Mesenchymal stem cell (in vitro differentiated cells and primary cell): Measurements from ENCODE around the gene TOP1.
A peak's percentile ranks its signal among the peaks of the same experiment; 100 is the strongest.

Source experiments
- DNase-seq: peaks from one replicate; pipeline ENCODE4 v3.0.0-alpha.2; 2013
- H2AFZ ChIP-seq: one replicate; pipeline ENCODE4 v1.6.1; 2013; ENCODE audit warnings: low read depth, mild to moderate bottlenecking, control low read depth, inconsistent platforms, low read length, moderate library complexity
- H2AK5ac ChIP-seq: 2 replicates; pipeline ENCODE4 v1.6.1; 2013; ENCODE audit warnings: low read length, moderate library complexity, mild to moderate bottlenecking, inconsistent platforms; ENCODE audit not compliant: severe bottlenecking
- H2BK120ac ChIP-seq: one replicate; pipeline ENCODE4 v1.6.1; 2013; ENCODE audit warnings: low read depth, mild to moderate bottlenecking, inconsistent platforms, low read length, moderate library complexity
- H2BK12ac ChIP-seq, 2 experiments: one replicate each; pipeline ENCODE4 v1.6.1; 2013; ENCODE audit warnings: inconsistent platforms in 2 of 2, low read length in 2 of 2, mild to moderate bottlenecking in 2 of 2, moderate library complexity in 2 of 2, control low read depth in 1 of 2
- H2BK15ac ChIP-seq: one replicate; pipeline ENCODE4 v1.6.1; 2013; ENCODE audit warnings: mild to moderate bottlenecking, low read depth, inconsistent platforms; ENCODE audit not compliant: poor library complexity, severe bottlenecking
- H2BK5ac ChIP-seq: 2 replicates; pipeline ENCODE4 v1.6.1; 2013; ENCODE audit warnings: low read depth, mild to moderate bottlenecking, low read length, control low read depth, inconsistent platforms; ENCODE audit not compliant: poor library complexity, severe bottlenecking
- H3K14ac ChIP-seq, 2 experiments: one replicate each; pipeline ENCODE4 v1.6.1; 2013; ENCODE audit warnings: inconsistent platforms in 2 of 2, low read length in 2 of 2, control low read depth in 1 of 2, mild to moderate bottlenecking in 1 of 2, moderate library complexity in 1 of 2
- H3K18ac ChIP-seq, 2 experiments: one replicate each; pipeline ENCODE4 v1.6.1; 2013; ENCODE audit warnings: inconsistent platforms in 2 of 2, low read length in 2 of 2, control low read depth in 1 of 2, low read depth in 1 of 2, mild to moderate bottlenecking in 1 of 2
- H3K23ac ChIP-seq, 2 experiments: one replicate each; pipeline ENCODE4 v1.6.1; 2013; ENCODE audit warnings: inconsistent platforms in 2 of 2, low read length in 2 of 2, mild to moderate bottlenecking in 2 of 2, moderate library complexity in 2 of 2, control low read depth in 1 of 2
- H3K27ac ChIP-seq: 2 replicates; pipeline ENCODE4 v1.5.1; 2013; ENCODE audit warnings: mild to moderate bottlenecking, moderate library complexity, low read length, control low read depth, inconsistent platforms; ENCODE audit not compliant: poor library complexity, severe bottlenecking
- H3K27me3 ChIP-seq, 2 experiments: 2 replicates each; pipeline versions ENCODE4 v1.6.1 to v1.7.0; 2013; ENCODE audit warnings: low read length in 2 of 2, mild to moderate bottlenecking in 2 of 2, moderate library complexity in 2 of 2, control low read depth in 1 of 2, inconsistent platforms in 1 of 2; ENCODE audit not compliant: control insufficient read depth in 1 of 2, insufficient read depth in 1 of 2
- H3K36me3 ChIP-seq, 2 experiments: 2 replicates each; pipeline versions ENCODE4 v1.6.1 to v1.7.0; 2013; ENCODE audit warnings: low read length in 2 of 2, control low read depth in 1 of 2, inconsistent platforms in 1 of 2, low read depth in 1 of 2, mild to moderate bottlenecking in 1 of 2; ENCODE audit not compliant: insufficient read depth in 2 of 2, control insufficient read depth in 1 of 2
- H3K4ac ChIP-seq, 2 experiments: one replicate each; pipeline ENCODE4 v1.6.1; 2013; ENCODE audit warnings: inconsistent platforms in 2 of 2, low read length in 2 of 2, mild to moderate bottlenecking in 2 of 2, moderate library complexity in 2 of 2, control low read depth in 1 of 2, low read depth in 1 of 2
- H3K4me1 ChIP-seq: 2 replicates; pipeline ENCODE4 v1.6.1; 2013; ENCODE audit warnings: low read depth, low read length, control low read depth; ENCODE audit not compliant: control insufficient read depth, insufficient read depth
- H3K4me2 ChIP-seq: 2 replicates; pipeline ENCODE4 v1.6.1; 2013; ENCODE audit warnings: low read length, mild to moderate bottlenecking, inconsistent platforms; ENCODE audit not compliant: poor library complexity, severe bottlenecking
- H3K4me3 ChIP-seq, 2 experiments: 2 replicates each; pipeline versions ENCODE4 v1.5.1 to v1.7.0; 2013; ENCODE audit warnings: low read length in 2 of 2, mild to moderate bottlenecking in 2 of 2, control low read depth in 1 of 2, low read depth in 1 of 2; ENCODE audit not compliant: insufficient read depth in 1 of 2
- H3K79me1 ChIP-seq: replicated peaks from 2 replicates; pipeline ENCODE4 v1.6.1; 2013; ENCODE audit warnings: mild to moderate bottlenecking, control low read depth, low read length, inconsistent platforms; ENCODE audit not compliant: poor library complexity, severe bottlenecking
- H3K9ac ChIP-seq: 2 replicates; pipeline ENCODE4 v1.7.0; 2013; ENCODE audit warnings: mild to moderate bottlenecking, low read length, moderate library complexity
- H3K9me3 ChIP-seq: 2 replicates; pipeline ENCODE4 v1.7.0; 2013; ENCODE audit warnings: mild to moderate bottlenecking, low read length; ENCODE audit not compliant: control insufficient read depth
- H4K8ac ChIP-seq: one replicate; pipeline ENCODE4 v1.6.1; 2013; ENCODE audit warnings: inconsistent platforms, mild to moderate bottlenecking, low read length, moderate library complexity
- H4K91ac ChIP-seq: one replicate; pipeline ENCODE4 v1.6.1; 2013; ENCODE audit warnings: mild to moderate bottlenecking, low read length, inconsistent platforms
- WGBS: methylation state at CpG from one replicate; pipeline ENCODE4 v1.1.7; 2013; ENCODE audit warnings: mixed read lengths; 5-methylcytosine and 5-hydroxymethylcytosine counted together

The TOP1 gene

DNA sequence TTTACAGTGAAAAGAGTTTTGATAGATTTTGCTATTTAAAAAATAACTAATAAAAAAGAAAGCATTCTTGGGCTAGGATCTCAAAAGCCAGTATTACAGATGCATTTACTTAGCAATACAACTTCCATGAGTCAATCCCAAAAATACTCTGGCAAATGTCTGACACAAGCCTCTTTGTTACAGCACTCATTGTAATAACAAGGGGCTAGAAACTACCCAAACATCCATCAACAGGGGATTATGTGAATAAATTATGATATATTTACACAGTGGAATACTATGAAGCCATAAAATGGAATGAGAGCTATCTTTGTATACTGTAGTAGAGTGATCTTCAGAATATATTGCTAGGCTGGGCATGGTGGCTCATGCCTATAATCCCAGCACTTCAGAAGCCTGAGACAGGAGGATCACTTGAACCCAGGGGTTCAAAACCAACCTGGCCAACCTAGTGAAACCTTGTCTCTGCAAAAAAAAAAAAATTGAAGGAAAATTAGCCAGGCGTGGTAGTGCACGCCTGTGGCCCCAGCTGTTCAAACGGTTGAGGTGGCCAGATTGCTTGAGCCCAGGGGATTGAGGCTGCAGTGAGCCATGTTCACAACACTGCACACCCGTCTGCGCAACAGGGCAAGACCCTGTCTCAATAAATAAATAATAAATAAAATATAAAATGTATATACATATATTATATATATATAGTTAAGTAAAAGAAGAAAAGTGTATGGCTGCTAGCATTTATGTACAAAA, 34.7 kb upstream of the TOP1 start:
- Histone ChIP-seq H2BK15ac (no peak overlapping the region), H3K18ac (no peak overlapping the region), H3K23ac (no peak overlapping the region), H3K4me2 (no peak overlapping the region), H2BK12ac (no peak overlapping the region), H3K4me3 (no peak overlapping the region), H4K91ac (no peak overlapping the region), H3K9ac (no peak overlapping the region), H3K14ac (no peak overlapping the region), H3K4ac (no peak overlapping the region), H2AFZ (no peak overlapping the region), H3K27ac (no peak overlapping the region), H3K9me3 (no peaks in the 10 kb centered on the region), H2AK5ac (no peak overlapping the region), H4K8ac (no peak overlapping the region), H3K27me3 (no peaks in the 10 kb centered on the region), H3K4me1 (peaks cover 8% of the 10 kb centered on the region), H3K36me3 (no peaks in the 10 kb centered on the region), H2BK120ac (no peak overlapping the region), H2BK5ac (no peak overlapping the region), H3K79me1 (peaks cover 5% of the 10 kb centered on the region)
- DNase-seq: no peak
- 96% methylated on average over 3 of the region's 5 CpGs for WGBS

- H3K27me3 ChIP-seq: no peaks in the 10 kb centered on the region
- H3K79me1 ChIP-seq: peaks cover 4% of the 10 kb centered on the region
- H2BK5ac ChIP-seq: no peak overlapping the region
- H2AK5ac ChIP-seq: no peak overlapping the region
- H3K14ac ChIP-seq: no peak overlapping the region
- no peak overlapping the region for H3K27ac ChIP-seq
- no peak overlapping the region for H4K8ac ChIP-seq
- WGBS: no CpG with 5 or more reads among the region's 1 CpG
- H2BK15ac ChIP-seq: no peak overlapping the region
- H2BK120ac ChIP-seq: no peak overlapping the region
- no peak overlapping the region for H4K91ac ChIP-seq
- no peak overlapping the region for H2AFZ ChIP-seq
- H3K18ac ChIP-seq: no peak overlapping the region
- peaks cover 3% of the 10 kb centered on the region for H3K4me1 ChIP-seq
- no peak overlapping the region for H3K4me3 ChIP-seq
- no peak overlapping the region for H3K23ac ChIP-seq
- H2BK12ac ChIP-seq: no peak overlapping the region
- no peak overlapping the region for H3K4me2 ChIP-seq
- no peak overlapping the region for H3K4ac ChIP-seq
- H3K9me3 ChIP-seq: no peaks in the 10 kb centered on the region
- no peaks in the 10 kb centered on the region for H3K36me3 ChIP-seq
- DNase-seq: no peak
- H3K9ac ChIP-seq: no peak overlapping the region
Measured at GRCh38 chr20:40996326-40996725, 32.3 kb upstream of the TOP1 start.

DNA sequence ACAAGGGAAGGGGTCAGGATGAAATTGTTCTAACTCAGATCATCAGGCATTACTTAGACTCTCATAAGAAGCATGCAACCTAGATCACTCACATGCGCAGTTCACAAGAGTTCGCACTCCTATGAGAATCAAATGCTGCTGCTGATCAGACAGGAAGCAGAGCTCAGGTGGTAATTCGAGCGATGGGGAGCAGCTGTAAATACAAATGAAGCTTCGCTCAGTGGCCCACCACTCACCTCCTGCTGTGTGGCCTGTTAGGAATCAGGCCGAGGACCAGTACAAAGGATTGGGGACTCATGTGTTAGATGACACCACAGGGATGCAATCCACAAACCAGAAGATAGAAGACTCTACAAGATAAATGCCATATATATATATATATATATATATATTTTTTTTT, 31.5 kb upstream of the TOP1 start:
- peak overlapping the region; percentile 13 to 50 for H3K18ac ChIP-seq
- no peak overlapping the region for H2BK120ac ChIP-seq
- no peak overlapping the region for H4K91ac ChIP-seq
- no peak overlapping the region for H3K4me3 ChIP-seq
- H2AFZ ChIP-seq: no peak overlapping the region
- H3K9ac ChIP-seq: no peak overlapping the region
- H3K4me2 ChIP-seq: no peak overlapping the region
- no peaks in the 10 kb centered on the region for H3K27me3 ChIP-seq
- WGBS: 57% methylated on average over 5 of the region's 6 CpGs
- H3K4ac ChIP-seq: no peak overlapping the region
- H2AK5ac ChIP-seq: no peak overlapping the region
- no peaks in the 10 kb centered on the region for H3K79me1 ChIP-seq
- no peaks in the 10 kb centered on the region for H3K36me3 ChIP-seq
- no peak overlapping the region for H2BK15ac ChIP-seq
- H3K9me3 ChIP-seq: no peaks in the 10 kb centered on the region
- H3K23ac ChIP-seq: no peak overlapping the region
- H2BK12ac ChIP-seq: no peak overlapping the region
- no peak overlapping the region for H3K27ac ChIP-seq
- no peak for DNase-seq
- H2BK5ac ChIP-seq: no peak overlapping the region
- H4K8ac ChIP-seq: peak overlapping the region; percentile 89
- H3K14ac ChIP-seq: no peak overlapping the region
- H3K4me1 ChIP-seq: peaks cover 2% of the 10 kb centered on the region

DNA sequence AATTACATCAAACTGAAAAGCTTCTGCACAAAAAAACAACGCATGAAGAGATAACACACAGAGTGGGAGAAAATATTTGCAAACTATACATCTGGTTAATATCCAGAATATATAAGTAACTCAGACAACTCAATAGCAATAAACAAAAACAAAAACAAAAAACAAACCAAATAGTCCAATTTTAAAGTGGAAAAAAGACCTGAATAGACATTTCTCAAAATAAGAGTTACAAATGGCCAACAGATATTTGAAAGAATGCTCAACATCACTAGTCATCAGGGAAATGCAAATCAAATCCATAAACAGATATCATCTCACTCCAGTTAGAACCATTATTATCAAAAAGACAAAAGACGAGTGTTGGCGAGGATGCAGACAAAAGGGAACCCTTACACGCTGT, 28.8 kb upstream of the TOP1 start:
- H3K14ac ChIP-seq: no peak overlapping the region
- WGBS: no CpG with 5 or more reads among the region's 4 CpGs
- H3K18ac ChIP-seq: no peak overlapping the region
- no peak overlapping the region for H2BK5ac ChIP-seq
- H4K8ac ChIP-seq: no peak overlapping the region
- H2BK120ac ChIP-seq: no peak overlapping the region
- no peak overlapping the region for H3K4me2 ChIP-seq
- H4K91ac ChIP-seq: no peak overlapping the region
- H2AFZ ChIP-seq: no peak overlapping the region
- H3K27ac ChIP-seq: no peak overlapping the region
- H3K23ac ChIP-seq: no peak overlapping the region
- peaks cover 9% of the 10 kb centered on the region for H3K4me1 ChIP-seq
- no peak overlapping the region for H3K4ac ChIP-seq
- H3K9ac ChIP-seq: no peak overlapping the region
- no peaks in the 10 kb centered on the region for H3K27me3 ChIP-seq
- no peaks in the 10 kb centered on the region for H3K36me3 ChIP-seq
- no peak for DNase-seq
- no peaks in the 10 kb centered on the region for H3K79me1 ChIP-seq
- H2BK15ac ChIP-seq: no peak overlapping the region
- H2AK5ac ChIP-seq: no peak overlapping the region
- no peak overlapping the region for H2BK12ac ChIP-seq
- no peak overlapping the region for H3K4me3 ChIP-seq
- H3K9me3 ChIP-seq: no peaks in the 10 kb centered on the region
